Fibroblast of lung (primary cell): ENCODE measurements around the gene SYS1. TPM values are rescaled to one million over a fixed set of nuclear protein-coding genes. Genes with fewer than 3 reads are reported as not detected.

Source experiments
- DNase-seq, 2 donors: peaks; one replicate each; pipeline versions ENCODE4 v3.0.0 to v3.0.0-alpha.2; 2010; ENCODE audit warnings: low read depth in 2 of 2
- H2AFZ ChIP-seq: 2 replicates; pipeline ENCODE4 v1.5.1; 2012; ENCODE audit warnings: low read length, control low read depth, inconsistent platforms
- H3K27ac ChIP-seq: 2 replicates; pipeline ENCODE4 v1.5.1; 2011; ENCODE audit warnings: low read length, control low read depth; ENCODE audit not compliant: insufficient read depth
- H3K27me3 ChIP-seq: 2 replicates; pipeline ENCODE4 v1.5.1; 2011; ENCODE audit warnings: mild to moderate bottlenecking, low read length; ENCODE audit not compliant: control insufficient read depth, insufficient read depth
- H3K36me3 ChIP-seq: 2 replicates; pipeline ENCODE4 v1.5.1; 2011; ENCODE audit warnings: low read length; ENCODE audit not compliant: control insufficient read depth, insufficient read depth
- H3K4me1 ChIP-seq: 2 replicates; pipeline ENCODE4 v1.5.1; 2011; ENCODE audit warnings: low read length; ENCODE audit not compliant: control insufficient read depth, insufficient read depth; ENCODE audit errors: extremely low read depth
- H3K4me2 ChIP-seq: 2 replicates; pipeline ENCODE4 v1.5.1; 2011; ENCODE audit warnings: low read length, control low read depth; ENCODE audit not compliant: insufficient read depth; ENCODE audit errors: extremely low read depth
- H3K4me3 ChIP-seq, 4 experiments: fragments of 200-600 bp in 1 of 4; sonication (generic) in 1 of 4; replicated peaks in 1 of 4; 2 replicates each; pipeline ENCODE4 v1.5.1; 2011 to 2016; ENCODE audit warnings: low read length in 4 of 4, low read depth in 3 of 4, mild to moderate bottlenecking in 3 of 4, control low read depth in 2 of 4, inconsistent platforms in 1 of 4, mixed read lengths in 1 of 4; ENCODE audit not compliant: insufficient read depth in 1 of 4; ENCODE audit errors: control extremely low read depth in 1 of 4
- H3K79me2 ChIP-seq: 2 replicates; pipeline ENCODE4 v1.5.1; 2012; ENCODE audit warnings: mild to moderate bottlenecking, low read length, inconsistent platforms; ENCODE audit not compliant: control insufficient read depth, insufficient read depth
- H3K9ac ChIP-seq: 2 replicates; pipeline ENCODE4 v1.5.1; 2011; ENCODE audit warnings: mild to moderate bottlenecking, low read length, control low read depth; ENCODE audit not compliant: insufficient read depth
- H3K9me3 ChIP-seq: 2 replicates; pipeline ENCODE4 v1.5.1; 2012; ENCODE audit warnings: low read depth, low read length; ENCODE audit not compliant: control insufficient read depth, insufficient read depth
- H4K20me1 ChIP-seq: 2 replicates; pipeline ENCODE4 v1.5.1; 2011; ENCODE audit warnings: low read length; ENCODE audit not compliant: control insufficient read depth, insufficient read depth; ENCODE audit errors: extremely low read depth
- CTCF ChIP-seq, 2 donors: IDR thresholded peaks in 1 of 2; conservative IDR thresholded peaks in 1 of 2; 1 replicate in 1 of 2; 2 replicates in 1 of 2; pipeline ENCODE4 v1.5.1; 2011 to 2012; ENCODE audit warnings: low read length in 2 of 2, control low read depth in 1 of 2, inconsistent platforms in 1 of 2, low read depth in 1 of 2, mild to moderate bottlenecking in 1 of 2
- EZH2 ChIP-seq: IDR thresholded peaks from 2 replicates; pipeline ENCODE4 v1.5.1; 2012; ENCODE audit warnings: low read length, control low read depth, mild to moderate bottlenecking; ENCODE audit errors: missing control alignments
- polyA plus RNA-seq, 2 donors: library from polyadenylated mRNA; depleted of rRNA in 1 of 2; stranded (reverse) in 1 of 2; unstranded in 1 of 2; fragments of >200 nt; gene quantifications; 2 replicates each; pipeline ENCODE4 v1.2.1, GENCODE V29; 2011 to 2012; ENCODE audit warnings: missing spikeins in 1 of 2
- total RNA-seq: library from RNA; depleted of rRNA; stranded (reverse); fragments of >200 nt; gene quantifications from 2 replicates; pipeline ENCODE4 v1.2.1, GENCODE V29; 2014

The SYS1 gene
- total and polyA plus RNA-seq, 2 donors (not counting 1 experiment from before 2014, with no cell fraction given) = 20.5 to 23.4 TPM

- no peak for TF ChIP-seq CTCF (conservative IDR thresholded peaks at IDR 0.05 in 1 of 2, IDR thresholded peaks at IDR 0.05 in 1 of 2; ENCODE audit: low read depth in 1 of 2, low read length in 2 of 2)
- TF ChIP-seq EZH2 = no peak
- H3K9ac ChIP-seq = no peak overlapping the region
- no peaks in the 10 kb centered on the region for H3K36me3 ChIP-seq
- no peak overlapping the region for H3K27ac ChIP-seq
- peaks cover 11% of the 10 kb centered on the region for H3K79me2 ChIP-seq
- no peaks in the 10 kb centered on the region for H3K4me1 ChIP-seq
- no peaks in the 10 kb centered on the region for H3K27me3 ChIP-seq
- no peak overlapping the region for H3K4me3 ChIP-seq
- no peak for DNase-seq
- H3K4me2 ChIP-seq = no peak overlapping the region
- H3K9me3 ChIP-seq = no peaks in the 10 kb centered on the region
- H2AFZ ChIP-seq = no peak overlapping the region
- no peaks in the 10 kb centered on the region for H4K20me1 ChIP-seq
Measured at GRCh38 chr20:45412653-45413052, 49.7 kb downstream of the SYS1 start.

GRCh38 chr20:45413479-45413878 lies 50.5 kb downstream of the SYS1 start:
- no peak overlapping the region for H2AFZ ChIP-seq
- no peaks in the 10 kb centered on the region for H3K36me3 ChIP-seq
- no peak for TF ChIP-seq CTCF (conservative IDR thresholded peaks at IDR 0.05 in 1 of 2, IDR thresholded peaks at IDR 0.05 in 1 of 2; ENCODE audit: low read depth in 1 of 2, low read length in 2 of 2)
- TF ChIP-seq EZH2 = no peak
- no peak overlapping the region for H3K27ac ChIP-seq
- H3K79me2 ChIP-seq = peaks cover 18% of the 10 kb centered on the region
- H3K4me1 ChIP-seq = no peaks in the 10 kb centered on the region
- no peak overlapping the region for H3K4me3 ChIP-seq
- no peaks in the 10 kb centered on the region for H4K20me1 ChIP-seq
- no peak overlapping the region for H3K9ac ChIP-seq
- H3K27me3 ChIP-seq = no peaks in the 10 kb centered on the region
- no peak for DNase-seq
- no peak overlapping the region for H3K4me2 ChIP-seq
- H3K9me3 ChIP-seq = no peaks in the 10 kb centered on the region

GRCh38 chr20:45415822-45416637 lies 53.1 kb downstream of the SYS1 start, which contains the start of gene PIGT:
Gene PIGT (plus strand): TSS chr20:45416141. CDS start chr20:45416157, 16 bp downstream.
- Histone ChIP-seq H3K4me1 (peaks cover 2% of the 10 kb centered on the region), H3K27me3 (no peaks in the 10 kb centered on the region), H3K79me2 (peaks cover 18% of the 10 kb centered on the region), H3K4me2 (peak within 1 kb of the TSS; percentile 93), H3K27ac (peak within 1 kb of the TSS; percentile 87), H3K9ac (peak within 1 kb of the TSS; percentile 90), H3K9me3 (no peaks in the 10 kb centered on the region), H4K20me1 (no peaks in the 10 kb centered on the region), H3K4me3 (peak within 1 kb of the TSS; percentile 77 to 97 (median 84)), H2AFZ (peak within 1 kb of the TSS; percentile 96), H3K36me3 (peaks cover 12% of the 10 kb centered on the region)
- no peak for TF ChIP-seq CTCF (conservative IDR thresholded peaks at IDR 0.05 in 1 of 2, IDR thresholded peaks at IDR 0.05 in 1 of 2; ENCODE audit: low read depth in 1 of 2, low read length in 2 of 2)
- DNase-seq = peak; percentile 77 to 81
